CD14-positive monocyte (primary cell): ENCODE results near the gene SLC22A23. TPM values are rescaled to one million over a fixed set of nuclear protein-coding genes. Genes with fewer than 3 reads are reported as not detected.
"Not testable (repeated sequence)": the region's sequence is repeated elsewhere in the genome, so short reads cannot be mapped to it uniquely, and the experiment has no call there.

Experiments used
- DNase-seq, 3 donors: peaks; one replicate each; pipeline ENCODE4 v3.0.0-alpha.2; 2011 to 2022
- H2AFZ ChIP-seq: 2 replicates; pipeline ENCODE4 v1.6.0; 2012; ENCODE audit warnings: mild to moderate bottlenecking, low read depth, low read length, inconsistent platforms; ENCODE audit not compliant: insufficient read depth, poor library complexity, severe bottlenecking
- H3K27ac ChIP-seq, 2 donors: 1 replicate in 1 of 2; 2 replicates in 1 of 2; pipeline ENCODE4 v1.5.1; 2012 to 2013; ENCODE audit warnings: low read length in 2 of 2, control low read depth in 1 of 2, inconsistent platforms in 1 of 2, low read depth in 1 of 2, mild to moderate bottlenecking in 1 of 2
- H3K27me3 ChIP-seq, 2 donors: one replicate each; pipeline versions ENCODE4 v1.6.0 to v1.6.1; 2011 to 2013; ENCODE audit warnings: low read length in 2 of 2; ENCODE audit not compliant: control insufficient read depth in 2 of 2, insufficient read depth in 2 of 2
- H3K36me3 ChIP-seq, 2 donors: replicated peaks in 1 of 2; 1 replicate in 1 of 2; 2 replicates in 1 of 2; pipeline versions ENCODE4 v1.5.1 to v1.6.1; 2012 to 2013; ENCODE audit warnings: low read length in 2 of 2, control low read depth in 1 of 2, inconsistent platforms in 1 of 2, mild to moderate bottlenecking in 1 of 2; ENCODE audit not compliant: insufficient read depth in 2 of 2, control insufficient read depth in 1 of 2
- H3K4me1 ChIP-seq, 2 donors: 1 replicate in 1 of 2; 2 replicates in 1 of 2; pipeline versions ENCODE4 v1.5.1 to v1.6.1; 2012 to 2013; ENCODE audit warnings: low read length in 2 of 2, control low read depth in 1 of 2, inconsistent platforms in 1 of 2, mild to moderate bottlenecking in 1 of 2, moderate library complexity in 1 of 2; ENCODE audit not compliant: insufficient read depth in 2 of 2, control insufficient read depth in 1 of 2
- H3K4me2 ChIP-seq: replicated peaks from 2 replicates; pipeline ENCODE3; 2012; ENCODE audit warnings: low read length, moderate library complexity, mild to moderate bottlenecking; ENCODE audit not compliant: poor library complexity, severe bottlenecking; ENCODE audit errors: extremely low read depth
- H3K4me3 ChIP-seq, 3 experiments: fragments of 200-600 bp in 1 of 3; sonication (generic) in 1 of 3; replicated peaks in 1 of 3; 1 replicate in 2 of 3; 2 replicates in 1 of 3; pipeline ENCODE4 v1.5.1; 2011 to 2013; ENCODE audit warnings: low read length in 3 of 3, mild to moderate bottlenecking in 3 of 3, control low read depth in 2 of 3, low read depth in 2 of 3, inconsistent platforms in 1 of 3, moderate library complexity in 1 of 3
- H3K79me2 ChIP-seq: 2 replicates; pipeline ENCODE4 v1.6.0; 2012; ENCODE audit warnings: mild to moderate bottlenecking, control low read depth, inconsistent platforms, low read length, moderate library complexity; ENCODE audit not compliant: insufficient read depth
- H3K9ac ChIP-seq: 2 replicates; pipeline ENCODE4 v1.6.0; 2017; ENCODE audit warnings: low read length, mild to moderate bottlenecking; ENCODE audit not compliant: insufficient read depth, poor library complexity, severe bottlenecking
- H3K9me3 ChIP-seq, 2 donors: replicated peaks in 1 of 2; 1 replicate in 1 of 2; 2 replicates in 1 of 2; pipeline versions ENCODE4 v1.5.1 to v1.6.1; 2012 to 2013; ENCODE audit warnings: low read length in 2 of 2, control low read depth in 1 of 2; ENCODE audit not compliant: control insufficient read depth in 1 of 2, insufficient read depth in 1 of 2
- H4K20me1 ChIP-seq: 2 replicates; pipeline ENCODE4 v1.6.0; 2012; ENCODE audit warnings: mild to moderate bottlenecking, low read length, control low read depth, moderate library complexity; ENCODE audit not compliant: insufficient read depth
- H3K27ac Mint-ChIP-seq, 7 donors: one replicate each; pipeline ENCODE4 v1.8.0; 2020; ENCODE audit warnings: mild to moderate bottlenecking in 7 of 7, mixed read lengths in 7 of 7, moderate library complexity in 6 of 7, inconsistent platforms in 2 of 7
- H3K27me3 Mint-ChIP-seq, 3 donors: one replicate each; pipeline ENCODE4 v1.8.0; 2021 to 2022; ENCODE audit warnings: low read depth in 3 of 3, mild to moderate bottlenecking in 3 of 3, mixed read lengths in 3 of 3, moderate library complexity in 3 of 3, inconsistent platforms in 1 of 3
- H3K36me3 Mint-ChIP-seq, 2 donors: one replicate each; pipeline ENCODE4 v1.8.0; 2020; ENCODE audit warnings: mixed read lengths in 2 of 2, inconsistent platforms in 1 of 2, mild to moderate bottlenecking in 1 of 2
- H3K4me1 Mint-ChIP-seq: one replicate; pipeline ENCODE4 v1.8.0; 2020; ENCODE audit warnings: mild to moderate bottlenecking, mixed read lengths
- H3K4me3 Mint-ChIP-seq, 2 donors: one replicate each; pipeline ENCODE4 v1.8.0; 2020; ENCODE audit warnings: mild to moderate bottlenecking in 2 of 2, mixed read lengths in 2 of 2, moderate library complexity in 1 of 2
- H3K9me3 Mint-ChIP-seq, 7 donors: one replicate each; pipeline ENCODE4 v1.8.0; 2020 to 2022; ENCODE audit warnings: mixed read lengths in 7 of 7, mild to moderate bottlenecking in 6 of 7, moderate library complexity in 6 of 7, inconsistent platforms in 2 of 7
- CTCF ChIP-seq: fragments of 200-600 bp; IDR thresholded peaks from one replicate; pipeline ENCODE4 v1.8.0; 2022; ENCODE audit warnings: antibody characterized with exemption, mild to moderate bottlenecking
- WGBS: methylation state at CpG from one replicate; pipeline ENCODE4 v1.1.5; 2013; ENCODE audit warnings: missing lambda C conversion rate; ENCODE audit not compliant: insufficient coverage; 5-methylcytosine and 5-hydroxymethylcytosine counted together
- intact Hi-C, 2 donors: fragments of 100-400 bp; cut with micrococcal nuclease; formaldehyde crosslinking; loops; one replicate each; pipeline versions ENCODE4 v1.15.0 to v1.15.1; 2023
- polyA plus RNA-seq, 3 donors: library from polyadenylated mRNA; depleted of rRNA in 1 of 3; unstranded in 2 of 3; stranded (reverse) in 1 of 3; fragments of 300-500 nt in 2 of 3; fragments of >200 nt in 1 of 3; fragmentation: Illumina TruSeq in 2 of 3; gene quantifications; 1 replicate in 2 of 3; 2 replicates in 1 of 3; pipeline ENCODE4 v1.2.3, GENCODE V29; 2012 to 2021

The SLC22A23 gene
- polyA plus RNA-seq, 3 donors = 0.08 TPM; not detected in 2

- H3K27ac Mint-ChIP-seq = not testable (repeated sequence)
- no CpG with 5 or more reads among the region's 6 CpGs for WGBS
Observed at GRCh38 chr6:3378398-3378782, 78.5 kb downstream of the SLC22A23 start.

GRCh38 chr6:3377536-3378397 lies 79.1 kb downstream of the SLC22A23 start:
- WGBS = 50% methylated on average over 13 of the region's 17 CpGs
- TF ChIP-seq CTCF = no peak
- no peak overlapping the region for H3K4me3 Mint-ChIP-seq

More at GRCh38 chr6:3378398-3378782, 78.5 kb downstream of the SLC22A23 start:
- H3K27ac ChIP-seq, H3K4me1 Mint-ChIP-seq, H3K79me2 ChIP-seq, H3K27me3 Mint-ChIP-seq, H3K4me3 ChIP-seq, H4K20me1 ChIP-seq, H3K9me3 Mint-ChIP-seq, H3K9ac ChIP-seq, H3K4me1 ChIP-seq, DNase-seq, intact Hi-C loops, H3K9me3 ChIP-seq, H3K36me3 Mint-ChIP-seq, H3K4me3 Mint-ChIP-seq, H3K4me2 ChIP-seq, H2AFZ ChIP-seq, H3K36me3 ChIP-seq, H3K27me3 ChIP-seq: not testable (repeated sequence)

More at GRCh38 chr6:3377536-3378397, 79.1 kb downstream of the SLC22A23 start:
- intact Hi-C loops = no loop called here
- H3K9ac ChIP-seq = no peak overlapping the region
- H3K27me3 ChIP-seq = no peaks in the 10 kb centered on the region
- no peak overlapping the region for H3K4me2 ChIP-seq
- DNase-seq = no peak
- Mint-ChIP-seq H3K27ac (no peak overlapping the region), H3K36me3 (no peaks in the 10 kb centered on the region), H3K4me1 (peaks cover 4% of the 10 kb centered on the region), H3K9me3 (peaks cover 0 to 3% (median 0%) of the 10 kb centered on the region in 7 donors), H3K27me3 (peaks cover 2 to 8% (median 7%) of the 10 kb centered on the region in 3 donors)
- no peak overlapping the region for H2AFZ ChIP-seq
- H3K9me3 ChIP-seq = no peaks in the 10 kb centered on the region
- no peak overlapping the region for H3K27ac ChIP-seq
- H3K4me3 ChIP-seq = no peak overlapping the region
- H4K20me1 ChIP-seq = no peaks in the 10 kb centered on the region
- no peaks in the 10 kb centered on the region for H3K79me2 ChIP-seq
- no peaks in the 10 kb centered on the region for H3K36me3 ChIP-seq
- H3K4me1 ChIP-seq = no peaks in the 10 kb centered on the region
